ENCODE data around the gene COPS4. TPM values are rescaled to one million over a fixed set of nuclear protein-coding genes. Genes with fewer than 3 reads are reported as not detected.

Gene COPS4
- total and polyA plus RNA-seq, 2 of the 8 experiments (the other 6 are each of a cell fraction or from before 2014, with no cell fraction given) = 14.9 to 28.3 TPM

DNA sequence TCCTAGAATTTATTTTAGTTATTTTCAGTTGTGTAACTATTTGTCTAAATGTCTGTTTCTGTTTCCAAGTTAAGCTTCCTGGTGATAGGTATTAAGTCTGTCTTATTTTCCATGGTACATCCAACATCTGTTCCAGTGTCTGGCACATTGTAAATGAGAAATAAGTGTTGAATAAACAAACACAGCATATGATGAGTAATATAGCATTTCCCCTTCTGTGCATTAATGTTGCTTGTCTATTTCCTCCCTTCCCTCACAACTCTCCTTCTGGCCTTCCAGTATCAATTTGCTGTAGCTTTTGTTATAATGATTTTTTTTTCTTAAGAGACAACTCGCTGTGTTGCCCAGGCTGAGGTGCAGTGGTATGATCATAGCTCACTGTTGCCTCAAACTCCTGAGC is 36.1 kb downstream of the COPS4 start (continued):
- TF ChIP-seq NANOG (IDR thresholded peaks at IDR 0.05; ENCODE audit: insufficient read depth, low read depth, low read length, poor library complexity, severe bottlenecking) (no peak), TCF12 (IDR thresholded peaks at IDR 0.05; ENCODE audit: low read depth, low read length) (no peak), RAD21 (IDR thresholded peaks at IDR 0.05 in 1 of 2, conservative IDR thresholded peaks at IDR 0.05 in 1 of 2; ENCODE audit: low read depth in 2 of 2, low read length in 2 of 2) (no peak), CREB1 (IDR thresholded peaks at IDR 0.05) (no peak), NRF1 (IDR thresholded peaks at IDR 0.05; ENCODE audit: low read depth, low read length) (no peak)
